GM19455 (cell line): ENCODE results near the gene CD80.

Source experiments
- ATAC-seq: cut with Tn5 transposase; IDR thresholded peaks from one replicate; pipeline ENCODE4 v1.9.1; 2021; ENCODE audit not compliant: unreplicated experiment

The CD80 gene

DNA sequence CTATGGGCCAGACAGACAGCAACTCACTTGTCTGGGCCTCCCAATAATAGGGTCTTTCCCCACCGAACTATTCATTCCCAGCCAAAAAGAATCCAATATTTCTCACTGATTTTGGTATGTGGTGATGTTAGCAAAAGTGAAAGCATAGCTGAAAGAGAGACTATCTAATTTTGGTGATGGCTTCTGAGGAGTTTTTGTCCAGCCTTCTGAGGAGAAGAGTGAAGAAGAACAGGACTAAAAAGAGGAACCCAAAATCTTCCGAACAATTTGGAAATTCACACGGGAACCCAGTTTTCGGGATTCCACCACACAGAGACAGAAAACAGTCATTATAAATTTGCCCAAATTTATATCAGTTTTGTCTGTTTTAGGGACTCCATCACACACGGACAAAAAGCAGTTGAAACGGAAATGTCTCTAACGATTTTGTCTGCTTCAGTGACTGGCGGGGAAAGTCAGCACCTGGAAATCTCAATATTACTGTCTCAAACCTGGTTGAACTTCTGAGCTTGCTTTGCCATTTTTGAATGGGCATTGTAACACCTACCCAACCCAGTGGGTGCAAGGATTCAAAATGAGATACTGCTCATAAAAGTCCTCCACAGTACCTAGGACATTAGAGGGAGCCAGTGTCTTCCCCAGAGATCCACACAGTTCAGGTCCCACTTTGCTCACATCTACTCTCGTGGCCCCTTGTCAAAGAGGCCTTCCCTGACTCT lies 9.1 kb downstream of the CD80 start:
- no peak for ATAC-seq

DNA sequence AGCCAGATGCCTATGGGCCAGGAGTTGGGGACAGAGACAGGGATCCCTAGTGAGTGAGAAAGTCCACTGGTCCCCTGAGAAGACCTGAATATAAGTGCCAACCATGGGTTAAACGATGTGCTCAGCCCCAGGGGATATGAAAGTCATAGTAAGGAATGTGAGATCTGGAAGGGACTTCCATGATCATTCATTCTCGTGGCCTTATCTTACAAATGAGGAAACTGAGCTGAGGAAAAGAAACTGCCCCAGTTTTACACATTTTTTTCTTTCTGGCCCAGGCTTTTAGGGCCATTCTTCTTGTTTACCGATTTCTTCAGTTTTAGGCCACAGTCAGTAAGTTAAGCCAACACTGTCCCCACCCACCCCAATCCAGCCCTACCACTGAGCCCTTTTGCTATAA lies 11.1 kb downstream of the CD80 start:
- ATAC-seq: no peak

- ATAC-seq: no peak
Observed at GRCh38 chr3:119547227-119547626, 12.2 kb downstream of the CD80 start.

DNA sequence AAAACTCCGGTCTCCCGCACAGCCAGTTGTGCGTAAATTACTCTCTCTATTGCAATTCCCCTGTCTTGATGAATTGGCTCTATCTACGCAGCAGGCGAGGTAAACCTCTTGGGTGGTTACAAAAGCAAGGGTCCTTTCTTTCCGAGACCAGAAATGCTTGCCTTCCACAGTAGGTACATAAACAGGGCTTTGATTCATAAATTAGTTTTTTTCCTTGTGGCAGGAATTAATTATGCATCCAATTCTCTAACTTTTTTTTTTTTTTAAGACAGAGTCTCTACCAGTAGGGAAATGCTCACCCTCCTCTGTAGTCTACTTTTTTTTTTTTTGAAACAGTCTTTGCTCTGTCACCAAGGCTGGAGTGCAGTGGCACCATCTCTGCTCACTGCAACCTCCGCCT lies 16.3 kb downstream of the CD80 start:
- no peak for ATAC-seq

- no peak for ATAC-seq
Observed at GRCh38 chr3:119542168-119542767, 17.1 kb downstream of the CD80 start.

DNA sequence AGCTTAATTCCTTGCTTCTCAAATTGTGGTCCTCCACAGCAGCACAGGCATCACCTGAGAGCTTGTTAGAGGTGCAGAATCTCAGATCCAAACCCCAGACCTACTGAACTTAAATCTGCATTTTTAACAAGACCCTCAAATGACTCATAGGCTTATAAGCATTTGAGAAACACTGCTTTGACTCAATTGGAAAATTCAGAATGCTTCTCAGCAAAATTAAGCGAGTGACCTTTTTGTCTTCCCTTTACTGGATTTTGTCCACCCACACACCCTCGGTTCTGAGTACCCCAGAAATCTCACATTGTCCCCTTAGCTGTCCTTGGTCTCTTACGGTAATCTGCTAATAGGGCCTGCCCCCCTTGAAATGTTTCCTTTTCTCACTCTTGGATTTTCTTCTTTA lies 17.9 kb downstream of the CD80 start:
- ATAC-seq: no peak

- ATAC-seq: no peak
Observed at GRCh38 chr3:119538772-119539171, 20.6 kb downstream of the CD80 start.

DNA sequence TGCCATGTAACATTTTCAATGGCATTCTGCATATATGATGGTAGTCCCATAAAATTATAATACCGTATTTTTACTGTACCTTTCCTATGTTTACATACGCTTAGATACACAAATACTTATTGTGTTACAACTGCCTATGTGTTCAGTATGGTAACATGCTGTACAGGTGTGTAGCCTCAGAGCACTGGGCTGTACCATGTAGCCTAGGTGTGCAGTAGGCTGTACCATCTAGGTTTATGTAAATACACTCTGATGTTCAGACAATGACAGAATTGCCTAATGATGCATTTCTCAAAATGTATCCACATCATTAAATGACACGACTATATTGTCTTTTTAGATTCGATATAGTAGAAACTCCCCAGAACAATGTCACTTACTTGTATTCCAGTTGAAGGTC lies 22.7 kb downstream of the CD80 start:
- no peak for ATAC-seq

DNA sequence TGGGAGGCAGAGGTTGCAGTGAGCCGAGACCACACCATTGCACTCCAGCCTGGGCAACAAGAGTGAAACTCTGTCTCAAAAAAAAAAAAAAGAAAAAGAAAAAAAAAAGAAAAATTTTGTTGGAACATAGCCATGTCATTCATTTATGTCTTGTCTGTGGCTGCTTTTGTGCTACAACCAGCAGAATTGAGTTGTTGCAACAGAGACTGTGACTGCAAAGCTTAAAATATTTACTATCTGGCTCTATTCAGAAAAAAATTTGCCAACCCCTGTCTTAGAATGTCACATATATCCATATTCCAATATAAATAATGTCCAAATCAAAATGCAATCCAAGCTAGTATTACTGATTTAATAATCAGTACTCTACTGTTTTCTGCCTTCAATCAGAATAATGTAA lies 25.1 kb downstream of the CD80 start:
- no peak for ATAC-seq

DNA sequence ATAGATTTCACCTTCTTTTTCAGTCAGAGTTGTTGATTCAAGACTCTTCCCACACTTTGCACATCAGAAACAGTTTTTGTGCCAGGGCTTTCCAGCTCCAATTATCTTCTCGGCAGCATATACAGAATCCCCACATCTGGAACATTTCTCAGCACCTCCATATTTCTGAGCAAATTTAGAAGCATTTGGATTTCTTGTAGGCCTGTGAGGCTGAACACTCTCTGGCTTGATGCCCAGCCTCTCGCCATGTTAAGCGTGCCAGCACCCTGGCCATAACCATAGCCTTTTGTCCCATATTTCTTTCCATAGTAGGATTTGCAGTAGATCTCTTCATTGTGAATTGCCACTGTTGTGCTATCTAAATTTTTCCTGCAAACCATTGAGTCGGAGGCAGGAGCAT lies 28.3 kb downstream of the CD80 start:
- no peak for ATAC-seq

DNA sequence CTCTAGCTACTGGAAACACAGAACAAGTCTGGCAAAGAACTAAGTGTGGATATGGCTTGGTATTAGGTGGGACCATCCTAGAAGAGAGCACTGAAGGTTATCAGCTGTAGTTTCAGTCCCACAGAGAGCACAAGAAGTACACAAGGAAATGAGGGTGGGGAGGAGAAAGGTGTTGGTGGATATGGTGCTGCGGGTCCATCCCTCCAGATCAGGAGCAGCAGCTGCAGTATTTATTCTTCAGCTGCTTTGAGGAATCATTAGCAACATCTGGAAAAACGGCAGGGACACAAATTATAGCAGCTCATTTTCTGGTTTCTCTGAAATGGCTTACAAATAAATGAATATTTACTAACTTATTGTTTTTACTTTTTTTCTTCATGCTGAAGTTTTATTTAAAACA lies 29.0 kb downstream of the CD80 start:
- ATAC-seq: no peak

- no peak for ATAC-seq
Observed at GRCh38 chr3:119529883-119530282, 29.5 kb downstream of the CD80 start.

DNA sequence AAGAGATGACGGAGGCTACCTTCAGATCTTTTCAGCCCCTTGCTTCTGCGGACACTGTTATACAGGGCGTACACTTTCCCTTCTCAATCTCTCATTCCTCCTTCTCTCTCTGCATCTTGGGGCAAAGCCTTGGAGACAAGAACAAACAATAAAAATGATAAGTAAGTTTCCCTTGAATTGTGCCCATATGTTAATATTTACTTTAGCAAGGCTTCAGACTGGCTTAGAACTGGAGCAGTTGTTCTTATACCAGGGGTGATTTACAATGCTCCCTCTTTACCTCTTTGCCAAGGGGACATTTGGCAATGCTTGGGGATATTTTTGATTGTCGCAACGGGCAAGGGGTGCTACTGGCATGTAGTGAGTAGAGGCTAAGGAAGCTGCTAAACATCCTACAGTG lies 31.7 kb downstream of the CD80 start:
- ATAC-seq: no peak

GRCh38 chr3:119524931-119525662 lies 34.3 kb downstream of the CD80 start:
- no peak for ATAC-seq

DNA sequence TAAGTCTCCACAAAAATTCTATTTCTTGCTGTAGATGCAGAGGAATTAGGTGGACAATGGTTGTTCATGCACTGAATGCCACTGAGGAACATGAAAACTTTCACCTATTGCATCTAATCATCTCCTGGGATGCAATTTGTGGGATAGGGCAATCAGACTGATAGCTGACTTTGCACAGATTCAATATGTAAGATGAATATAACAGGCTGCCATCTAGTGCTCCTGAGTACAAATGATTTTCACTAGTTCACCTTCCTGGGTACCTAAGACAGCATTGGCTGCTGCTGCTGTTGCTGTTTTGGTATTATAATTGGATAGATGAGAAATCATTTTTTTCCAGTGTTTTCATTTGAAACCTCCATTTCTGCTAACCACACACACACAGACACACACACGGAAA lies 41.4 kb downstream of the CD80 start:
- ATAC-seq: no peak

DNA sequence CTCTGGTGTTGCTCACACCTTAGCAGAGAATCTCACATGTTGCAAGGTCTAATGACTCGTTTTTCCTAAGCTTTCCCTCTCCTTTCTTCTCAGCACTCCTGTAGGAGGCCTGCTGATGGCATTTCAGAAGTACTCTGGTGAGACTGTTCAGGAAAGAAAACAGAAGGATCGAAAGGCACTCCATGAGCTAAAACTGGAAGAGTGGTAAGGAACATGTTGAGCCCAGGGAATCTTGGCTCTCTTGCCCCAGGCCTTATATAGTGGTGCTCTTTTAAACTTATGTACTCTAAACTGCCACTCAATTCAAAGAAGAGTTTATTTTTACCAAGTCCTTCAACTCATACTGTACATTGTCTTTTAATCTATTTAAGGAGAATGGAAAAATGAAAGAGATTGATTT lies 42.3 kb downstream of the CD80 start:
- ATAC-seq: no peak

DNA sequence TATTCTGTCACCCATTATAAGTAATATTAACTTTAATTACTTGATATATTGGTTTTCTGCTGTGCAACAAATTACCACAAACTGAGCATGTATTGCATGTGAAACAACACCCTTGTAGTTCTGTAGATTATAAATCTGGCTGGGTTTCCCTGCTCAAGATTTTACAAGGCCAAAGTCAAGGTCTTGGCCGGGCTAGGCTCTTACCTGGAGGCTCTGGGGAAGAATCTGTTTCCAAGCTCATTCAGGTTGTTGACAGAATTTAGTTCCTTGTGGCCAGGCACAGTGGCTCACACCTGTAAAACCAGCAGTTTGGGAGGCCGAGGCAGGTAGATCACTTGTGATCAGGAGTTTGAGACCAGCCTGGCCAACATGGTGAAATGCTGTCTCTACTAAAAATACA lies 44.8 kb downstream of the CD80 start:
- ATAC-seq: no peak

DNA sequence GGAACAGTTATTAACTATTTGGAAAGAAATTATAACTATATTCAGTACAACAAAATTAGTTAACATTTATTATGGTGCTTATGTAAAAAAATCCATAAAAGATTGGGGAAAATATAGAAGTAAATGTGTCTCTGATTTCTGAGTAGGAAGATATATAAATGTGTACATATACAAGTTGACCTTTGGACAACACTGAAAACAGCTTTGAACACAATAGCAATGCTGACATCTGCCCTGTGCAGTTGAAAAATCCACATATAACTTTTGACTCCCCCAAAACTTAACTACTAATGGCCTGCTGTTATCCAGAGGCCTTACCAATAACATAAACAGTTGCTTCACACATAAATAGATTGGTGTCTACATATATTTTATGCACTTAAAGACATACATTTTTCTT lies 48.7 kb downstream of the CD80 start:
- no peak for ATAC-seq

DNA sequence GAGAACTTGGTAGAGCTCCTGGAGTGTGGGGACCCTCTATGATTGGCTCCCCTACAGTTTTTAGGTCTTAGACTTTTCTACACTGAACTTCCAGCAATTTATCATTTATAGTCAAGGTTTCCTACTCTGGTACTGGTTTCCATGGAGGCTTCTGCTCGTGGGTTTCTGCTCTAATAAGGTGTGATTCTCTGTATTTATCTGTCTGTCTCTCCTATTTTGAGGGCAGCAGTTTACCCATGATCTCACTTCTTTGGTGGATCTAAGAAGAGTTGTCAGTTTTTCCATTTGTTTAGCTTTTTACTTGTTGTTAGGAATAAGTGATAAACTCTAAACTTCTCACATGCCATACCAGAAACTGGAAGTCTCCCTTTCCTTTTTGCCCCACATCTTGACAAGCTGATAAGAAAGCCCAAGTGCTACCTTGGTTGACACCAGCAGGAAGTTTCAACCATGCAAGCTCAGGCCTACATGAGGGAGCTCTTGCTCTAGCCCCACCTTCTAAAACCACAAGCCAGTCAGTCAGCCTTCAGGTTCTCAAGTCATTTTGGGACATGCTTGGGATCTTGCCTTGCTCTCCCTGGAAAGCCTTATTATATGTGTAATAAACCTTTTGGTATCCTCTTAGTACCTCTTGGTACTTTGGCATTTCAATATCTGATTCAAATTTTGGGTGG lies 51.1 kb downstream of the CD80 start:
- no peak for ATAC-seq

DNA sequence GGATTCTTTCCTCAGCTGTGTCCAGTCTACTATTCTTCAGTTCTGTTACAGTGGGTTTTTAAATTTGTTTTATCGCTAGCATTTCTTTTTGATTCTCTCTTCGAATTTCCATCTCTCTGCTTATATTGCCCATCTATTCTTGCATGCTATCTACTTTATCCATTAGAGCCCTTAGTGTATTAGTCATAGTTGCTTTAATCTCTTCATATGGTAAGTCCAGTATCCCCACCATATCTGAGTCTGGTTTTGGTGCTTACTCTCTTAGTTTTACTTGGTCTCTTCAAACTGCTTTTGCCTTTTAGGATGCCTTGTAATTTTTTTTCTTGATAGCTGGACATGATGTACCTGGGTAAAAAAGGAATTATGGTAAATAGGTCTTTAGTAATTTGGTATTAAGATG lies 52.0 kb downstream of the CD80 start:
- ATAC-seq: no peak

DNA sequence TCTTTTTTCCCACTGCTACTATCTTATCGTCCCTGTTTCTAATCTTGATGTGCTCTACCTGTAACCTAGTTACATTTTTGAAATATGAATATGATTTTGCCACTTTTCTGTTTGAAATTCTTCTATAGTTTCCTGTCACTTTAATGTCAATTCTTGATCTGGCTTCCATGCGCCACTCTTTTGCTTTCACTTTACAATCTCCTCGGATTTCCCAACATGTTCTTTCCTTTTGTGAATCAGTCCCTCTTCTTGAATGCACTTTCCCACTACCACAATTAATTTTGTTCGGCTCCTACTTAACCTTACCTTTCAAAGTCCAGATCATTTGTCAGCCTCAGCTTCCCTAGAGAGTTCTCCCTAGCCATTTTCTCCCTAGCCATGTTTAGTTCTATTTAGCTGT lies 52.8 kb downstream of the CD80 start:
- ATAC-seq: no peak

GRCh38 chr3:119500901-119501300 lies 58.5 kb downstream of the CD80 start:
- no peak for ATAC-seq
